Measurements from ENCODE around the gene SUCLG1. TPM values are rescaled to one million over a fixed set of nuclear protein-coding genes. Genes with fewer than 3 reads are reported as not detected.

The SUCLG1 gene
- total and polyA plus RNA-seq, 10 of the 15 experiments (the other 5 are each of a cell fraction or from before 2014, with no cell fraction given) = 75.4 to 197 (median 93.6) TPM

DNA sequence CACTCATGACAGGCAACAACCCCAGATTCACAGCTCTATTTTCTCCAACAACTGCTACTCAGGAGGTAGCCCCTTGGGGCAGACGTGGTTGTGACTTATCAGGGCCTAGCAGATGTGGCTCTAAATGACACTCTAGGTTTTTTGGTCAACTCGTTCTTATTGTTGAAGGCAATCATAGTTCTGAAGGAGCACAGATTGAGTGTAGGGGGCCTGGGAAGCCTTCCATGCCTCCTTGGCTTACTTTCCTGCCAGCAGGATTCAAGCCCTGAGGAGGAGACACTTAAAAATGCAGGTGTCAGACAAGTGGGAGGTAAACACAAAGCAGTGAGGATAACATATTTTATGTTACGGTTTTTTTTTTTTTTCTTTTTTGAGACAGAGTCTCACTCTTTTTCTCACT lies 23.5 kb upstream of the SUCLG1 start:
- intact Hi-C loops (cut with micrococcal nuclease; ENCODE audit: unreplicated experiment) (no loop called here), in situ Hi-C loops (cut with MboI) (no loop called here)
- Histone ChIP-seq H3K4me1 (ENCODE audit: control insufficient read depth, insufficient read depth, low read length) (no peaks in the 10 kb centered on the region), H2AFZ (ENCODE audit: control insufficient read depth, low read depth, low read length) (no peak overlapping the region), H3K79me2 (ENCODE audit: control insufficient read depth, insufficient read depth, low read length) (no peaks in the 10 kb centered on the region), H3K9me3 (replicated peaks; ENCODE audit: control insufficient read depth, insufficient read depth, low read length) (no peaks in the 10 kb centered on the region), H4K20me1 (ENCODE audit: control insufficient read depth, insufficient read depth) (no peaks in the 10 kb centered on the region), H3K36me3 (ENCODE audit: control insufficient read depth in 2 of 2, insufficient read depth in 2 of 2, low read length in 1 of 2) (no peaks in the 10 kb centered on the region), H3K27ac (ENCODE audit: control insufficient read depth, insufficient read depth) (no peak overlapping the region), H3K4me3 (no peak overlapping the region), H3K4me2 (ENCODE audit: control insufficient read depth, insufficient read depth) (no peak overlapping the region), H3K9ac (ENCODE audit: control insufficient read depth, insufficient read depth, low read length) (no peak overlapping the region), H3K27me3 (replicated peaks in 1 of 2; ENCODE audit: control insufficient read depth in 2 of 2, insufficient read depth in 2 of 2, low read length in 1 of 2) (peaks cover 2 to 3% of the 10 kb centered on the region in 2 experiments; a peak in 2 of 4 replicates)
- CTCF ChIA-PET = no interaction called here
- FAIRE-seq (no peak), ATAC-seq (no peak), DNase-seq (ENCODE audit: low read depth, low spot score) (no peak)
- SMC1A ChIA-PET (ENCODE audit: uncharacterized antibody, unreplicated experiment) = interaction anchor here (0.7 to 1.5 kb wide), 2 partner anchors 15 to 599 kb away, joined by 3 read pairs; no protein-coding TSS in a partner anchor
- WGBS (ENCODE audit: insufficient coverage, insufficient replicate concordance, low lambda C conversion rate, missing lambda C conversion rate) = 17% methylated on average over 3 of the region's 3 CpGs
- RAD21 ChIA-PET (ENCODE audit: unreplicated experiment) = no interaction called here
- POLR2A ChIA-PET = no interaction called here
- BruUV-seq (replicated peaks) = no TSS peak
- TF ChIP-seq RAD21 (IDR thresholded peaks at IDR 0.05; ENCODE audit: insufficient read depth, low read depth, low read length) = no peak
- no peak for TF ChIP-seq MEF2B (IDR thresholded peaks at IDR 0.05; ENCODE audit: partially characterized antibody, poor library complexity, severe bottlenecking)
- TF ChIP-seq CHD1 (IDR thresholded peaks at IDR 0.05; ENCODE audit: low read depth, low read length) = no peak
- no peak for TF ChIP-seq CREB1 (IDR thresholded peaks at IDR 0.05; ENCODE audit: low read depth)
- TF ChIP-seq TCF3 (IDR thresholded peaks at IDR 0.05; ENCODE audit: borderline replicate concordance, insufficient read depth, low read depth, low read length) = no peak
- TF ChIP-seq ATF7 (IDR thresholded peaks at IDR 0.05; ENCODE audit: low read depth) = no peak
- TF ChIP-seq ZNF217 (IDR thresholded peaks at IDR 0.05) = no peak
- TF ChIP-seq CBX5 (IDR thresholded peaks at IDR 0.05; ENCODE audit: low read depth) = no peak
- TF ChIP-seq BHLHE40 (IDR thresholded peaks at IDR 0.05; ENCODE audit: borderline replicate concordance in 1 of 2, low read depth in 2 of 2, low read length in 1 of 2) = no peak
- TF ChIP-seq ETV6 (conservative IDR thresholded peaks at IDR 0.05 in 1 of 2, IDR thresholded peaks at IDR 0.05 in 1 of 2; ENCODE audit: borderline replicate concordance in 1 of 2, low read depth in 1 of 2) = no peak
- no peak for TF ChIP-seq TAF1 (IDR thresholded peaks at IDR 0.05; ENCODE audit: borderline replicate concordance, low read depth, low read length)
- no peak for TF ChIP-seq ZBED1 (IDR thresholded peaks at IDR 0.05; ENCODE audit: borderline replicate concordance)
- TF ChIP-seq FOXK2 (IDR thresholded peaks at IDR 0.05) = no peak
- TF ChIP-seq, protein P1, sequence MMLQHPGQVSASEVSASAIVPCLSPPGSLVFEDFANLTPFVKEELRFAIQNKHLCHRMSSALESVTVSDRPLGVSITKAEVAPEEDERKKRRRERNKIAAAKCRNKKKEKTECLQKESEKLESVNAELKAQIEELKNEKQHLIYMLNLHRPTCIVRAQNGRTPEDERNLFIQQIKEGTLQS (IDR thresholded peaks at IDR 0.05; ENCODE audit: borderline replicate concordance, extremely low read depth, low read depth, low read length) = no peak
- TF ChIP-seq, protein P2, sequence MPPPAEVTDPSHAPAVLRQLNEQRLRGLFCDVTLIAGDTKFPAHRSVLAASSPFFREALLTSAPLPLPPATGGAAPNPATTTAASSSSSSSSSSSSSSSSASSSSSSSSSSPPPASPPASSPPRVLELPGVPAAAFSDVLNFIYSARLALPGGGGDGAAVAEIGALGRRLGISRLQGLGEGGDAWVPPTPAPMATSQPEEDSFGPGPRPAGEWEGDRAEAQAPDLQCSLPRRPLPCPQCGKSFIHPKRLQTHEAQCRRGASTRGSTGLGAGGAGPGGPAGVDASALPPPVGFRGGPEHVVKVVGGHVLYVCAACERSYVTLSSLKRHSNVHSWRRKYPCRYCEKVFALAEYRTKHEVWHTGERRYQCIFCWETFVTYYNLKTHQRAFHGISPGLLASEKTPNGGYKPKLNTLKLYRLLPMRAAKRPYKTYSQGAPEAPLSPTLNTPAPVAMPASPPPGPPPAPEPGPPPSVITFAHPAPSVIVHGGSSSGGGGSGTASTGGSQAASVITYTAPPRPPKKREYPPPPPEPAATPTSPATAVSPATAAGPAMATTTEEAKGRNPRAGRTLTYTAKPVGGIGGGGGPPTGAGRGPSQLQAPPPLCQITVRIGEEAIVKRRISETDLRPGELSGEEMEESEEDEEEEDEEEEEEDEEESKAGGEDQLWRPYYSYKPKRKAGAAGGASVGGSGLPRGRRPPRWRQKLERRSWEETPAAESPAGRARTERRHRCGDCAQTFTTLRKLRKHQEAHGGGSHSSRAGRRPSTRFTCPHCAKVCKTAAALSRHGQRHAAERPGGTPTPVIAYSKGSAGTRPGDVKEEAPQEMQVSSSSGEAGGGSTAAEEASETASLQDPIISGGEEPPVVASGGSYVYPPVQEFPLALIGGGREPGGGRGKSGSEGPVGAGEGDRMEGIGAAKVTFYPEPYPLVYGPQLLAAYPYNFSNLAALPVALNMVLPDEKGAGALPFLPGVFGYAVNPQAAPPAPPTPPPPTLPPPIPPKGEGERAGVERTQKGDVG (CRISPR knock-in tag; IDR thresholded peaks at IDR 0.05) = no peak
- TF ChIP-seq SMARCA5 (IDR thresholded peaks at IDR 0.05) = no peak

Measured in GM12878 (cell line).